Measurements from ENCODE around the gene FBXW11.

DNA sequence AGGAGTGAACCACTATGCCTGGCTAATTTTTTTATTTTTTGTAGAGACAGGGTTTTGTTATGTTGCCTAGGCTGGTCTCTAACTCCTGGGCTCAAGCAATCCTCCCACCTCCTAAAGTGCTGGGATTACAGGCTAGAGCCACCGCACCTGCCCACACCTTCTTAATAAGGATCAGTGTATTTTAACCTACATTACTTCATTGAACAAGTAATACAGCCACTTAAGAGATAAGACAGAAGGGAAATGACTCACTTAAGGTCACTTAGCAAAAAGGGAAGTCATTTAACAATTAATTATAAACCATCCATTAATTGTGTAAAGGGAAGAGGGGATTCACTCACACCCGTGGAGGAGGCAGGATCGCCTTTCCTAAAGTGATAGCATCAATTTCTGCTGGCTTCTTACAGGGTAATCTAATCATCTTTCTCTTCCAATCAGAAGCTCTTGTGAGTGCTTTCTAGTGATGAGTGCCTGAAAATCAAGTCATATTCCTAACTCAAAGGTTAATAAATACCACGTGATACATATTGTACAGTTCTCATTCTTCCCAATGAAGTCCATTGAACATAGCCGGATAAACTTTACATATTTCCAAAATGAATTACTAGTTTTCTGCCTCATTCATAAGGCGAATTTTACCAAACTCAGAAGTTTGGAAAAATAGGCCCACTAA is 3.5 kb downstream of the FBXW11 start:
- no peak for TF ChIP-seq TAF1 (IDR thresholded peaks at IDR 0.05; ENCODE audit: borderline replicate concordance, low read depth, low read length)
- TF ChIP-seq POLR2A (IDR thresholded peaks at IDR 0.05; ENCODE audit: low read depth, low read length): no peak
- TF ChIP-seq POLR2AphosphoS5 (IDR thresholded peaks at IDR 0.05; ENCODE audit: low read depth, low read length): no peak

All from GM12892 (cell line).